HG03103 (cell line): ENCODE results near the gene APOL6.

Experiments
- ATAC-seq: cut with Tn5 transposase; IDR thresholded peaks from one replicate; pipeline ENCODE4 v1.9.1; 2021; ENCODE audit warnings: low read depth; ENCODE audit not compliant: unreplicated experiment

The APOL6 gene, protein sequence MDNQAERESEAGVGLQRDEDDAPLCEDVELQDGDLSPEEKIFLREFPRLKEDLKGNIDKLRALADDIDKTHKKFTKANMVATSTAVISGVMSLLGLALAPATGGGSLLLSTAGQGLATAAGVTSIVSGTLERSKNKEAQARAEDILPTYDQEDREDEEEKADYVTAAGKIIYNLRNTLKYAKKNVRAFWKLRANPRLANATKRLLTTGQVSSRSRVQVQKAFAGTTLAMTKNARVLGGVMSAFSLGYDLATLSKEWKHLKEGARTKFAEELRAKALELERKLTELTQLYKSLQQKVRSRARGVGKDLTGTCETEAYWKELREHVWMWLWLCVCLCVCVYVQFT

DNA sequence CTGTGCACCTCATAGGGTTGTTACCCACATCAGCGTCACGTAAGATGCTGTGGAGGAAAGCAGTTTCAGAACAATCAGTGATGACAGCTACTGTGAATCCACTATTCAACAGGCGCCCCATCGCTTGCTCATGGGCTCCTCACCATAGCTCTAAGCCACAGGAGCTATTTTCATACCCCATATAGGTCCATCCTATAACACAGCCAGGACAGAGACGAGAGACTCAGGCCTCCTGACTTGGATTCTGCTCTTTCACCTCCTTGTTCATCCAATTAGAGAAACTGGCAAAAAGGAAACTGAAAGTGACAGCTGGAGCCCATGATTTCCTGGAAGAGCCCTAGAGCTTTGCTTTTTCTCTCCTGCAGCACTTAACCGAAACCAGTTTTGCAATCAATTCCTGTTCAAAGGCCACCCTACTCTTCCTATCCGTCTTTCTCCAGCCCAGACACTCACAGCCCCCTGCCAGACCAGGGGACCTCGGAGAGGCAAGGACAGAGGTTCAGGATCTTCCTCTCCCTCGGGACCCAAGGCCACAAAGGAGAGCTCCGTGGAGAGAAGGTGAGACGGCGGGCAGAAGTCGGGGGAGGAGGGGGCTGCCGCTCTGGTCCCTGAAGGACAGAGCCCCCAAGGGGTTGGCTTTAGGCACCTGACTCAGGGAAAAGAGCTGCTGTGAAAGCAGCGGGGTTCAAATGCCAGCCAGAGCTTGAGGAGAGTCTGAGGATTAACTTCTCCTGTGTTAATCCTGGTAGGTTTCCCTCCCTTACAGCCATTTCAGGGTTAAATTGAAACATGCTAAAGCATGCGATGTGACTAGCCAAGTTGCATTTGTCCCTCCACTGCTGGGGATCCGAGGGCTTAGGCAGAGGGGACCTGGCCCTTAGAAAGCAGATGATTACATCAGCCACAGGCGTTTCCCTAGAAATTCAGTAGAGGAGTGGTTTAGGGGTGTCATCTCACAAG, at the start of gene APOL6:
APOL6 (plus strand) TSS at position 381 of the 960 bp plus-strand sequence. CDS start 7,980 bp downstream, outside the sequence.
- peak; percentile 49 for ATAC-seq

GRCh38 chr22:35599364-35599763, 48.9 kb upstream of the APOL6 start:
- ATAC-seq = no peak

DNA sequence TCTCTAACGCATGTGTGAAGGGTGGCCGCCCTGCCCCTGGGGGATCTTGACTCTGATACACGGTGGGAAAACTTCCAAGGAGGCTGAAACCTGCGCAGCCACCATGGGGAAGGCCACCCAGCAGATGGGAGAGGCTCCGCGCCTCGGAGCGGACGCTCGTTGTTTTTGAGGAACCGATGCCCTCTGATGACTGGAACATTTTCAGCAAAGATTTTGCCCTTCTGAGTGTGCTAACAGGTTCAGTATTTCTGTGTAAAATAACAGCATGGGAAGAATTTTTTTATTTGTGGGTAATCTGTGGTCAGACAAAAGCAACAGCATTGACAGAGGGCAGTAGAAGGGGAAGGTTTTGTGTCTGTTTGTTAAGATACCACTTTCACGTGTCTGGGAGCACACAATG, 47.8 kb upstream of the APOL6 start:
- ATAC-seq = no peak

DNA sequence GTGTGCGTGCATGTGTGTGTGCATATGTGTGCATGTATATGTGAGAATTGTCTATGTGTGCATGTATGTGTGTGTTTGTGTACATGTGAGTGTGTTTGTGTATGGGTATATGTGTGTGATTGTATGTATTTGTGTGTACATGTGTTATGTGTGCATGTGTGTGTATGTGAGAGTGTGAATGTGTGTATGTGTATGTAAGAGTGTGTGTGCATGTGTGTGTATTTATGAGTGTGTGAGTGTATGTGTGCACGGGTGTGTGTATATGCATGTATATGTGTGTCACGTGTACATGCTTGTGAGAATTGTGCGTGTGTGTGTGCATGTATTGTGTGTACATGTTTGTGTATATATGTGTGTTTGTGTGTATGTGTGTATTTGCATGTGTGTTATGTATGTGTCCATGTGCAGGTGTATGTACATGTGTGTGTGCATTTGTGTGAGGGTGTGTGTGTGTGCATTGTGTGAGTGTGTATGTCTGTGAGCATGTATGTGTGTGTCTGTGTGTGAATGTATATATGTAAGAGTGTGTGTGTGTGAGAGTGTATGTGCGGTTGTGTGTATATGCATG, 47.1 kb upstream of the APOL6 start:
- no peak for ATAC-seq

DNA sequence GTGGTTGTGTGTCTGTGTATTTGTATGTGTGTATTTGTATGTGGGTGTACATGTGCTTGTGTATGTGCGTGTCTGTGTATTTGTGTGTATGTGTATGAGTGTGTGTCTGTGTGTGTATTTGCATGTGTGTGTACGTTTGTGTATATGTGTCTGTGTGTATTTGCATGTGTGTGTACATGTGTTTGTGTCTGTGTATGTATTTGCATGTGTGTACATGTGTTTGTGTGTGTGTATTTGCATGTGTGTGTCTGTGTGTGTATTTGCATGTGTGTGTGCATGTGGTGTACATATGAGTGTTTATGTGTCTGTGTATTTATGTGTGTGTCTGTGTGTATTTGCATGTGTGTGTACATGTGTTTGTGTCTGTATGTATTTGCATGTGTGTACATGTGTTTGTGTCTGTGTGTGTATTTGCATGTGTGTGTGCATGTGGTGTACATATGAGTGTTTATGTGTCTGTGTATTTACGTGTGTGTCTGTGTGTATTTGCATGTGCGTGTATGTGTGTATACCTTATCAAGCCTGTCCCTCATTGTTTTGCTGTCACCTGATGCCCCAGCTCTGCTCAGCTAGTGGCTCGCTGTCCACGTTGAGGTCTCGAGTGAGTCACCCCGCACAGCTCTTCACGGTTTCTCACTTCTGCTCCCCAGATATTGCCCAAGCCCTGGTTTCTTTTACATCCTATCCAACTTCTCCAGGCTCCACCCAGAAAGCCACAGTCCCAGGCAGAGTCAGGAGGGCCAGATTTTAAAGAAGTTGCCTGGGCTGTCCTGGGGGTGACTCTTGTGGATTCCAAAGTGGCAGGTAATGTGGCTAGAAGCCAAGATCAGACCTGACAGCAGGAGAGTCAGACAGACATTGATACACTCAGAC, 46.3 kb upstream of the APOL6 start:
- no peak for ATAC-seq

DNA sequence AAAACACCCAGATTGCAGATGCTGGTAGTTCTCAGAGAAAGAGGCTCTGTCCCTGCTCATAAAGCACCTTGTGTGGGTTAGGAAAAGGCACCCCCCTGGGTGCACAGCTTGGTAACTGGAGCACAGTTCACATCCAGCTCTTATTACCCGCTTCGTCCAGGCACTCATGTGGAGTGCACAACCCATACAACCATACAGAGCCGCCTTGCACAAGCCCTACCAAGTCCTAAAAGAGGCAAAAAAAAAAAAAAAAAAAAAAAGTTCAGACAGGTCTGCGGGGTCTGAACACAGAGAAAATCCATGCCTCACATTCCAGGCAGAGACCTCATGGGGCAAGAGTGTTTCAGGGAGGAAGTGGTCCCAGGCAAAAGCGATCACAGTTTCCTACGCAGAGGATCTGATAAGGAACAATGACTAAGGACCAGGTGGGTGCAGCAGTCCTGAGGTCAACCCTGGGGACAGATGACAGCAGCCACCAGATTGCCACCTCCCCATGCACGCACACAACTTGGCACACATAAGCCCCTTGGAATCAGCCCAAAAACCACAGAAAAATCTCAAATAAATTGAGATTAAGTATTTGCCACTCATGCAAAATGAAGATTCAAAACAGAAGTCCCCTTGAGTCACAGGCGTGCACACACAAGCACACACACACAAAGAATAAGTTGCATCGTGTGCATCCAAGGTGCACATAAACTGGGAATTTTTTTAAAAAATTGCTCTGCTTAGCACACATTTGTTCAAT, 43.5 kb upstream of the APOL6 start:
- no peak for ATAC-seq

GRCh38 chr22:35605369-35605680, 42.9 kb upstream of the APOL6 start:
- no peak for ATAC-seq

- no peak for ATAC-seq
Measured at GRCh38 chr22:35605851-35606481, 42.3 kb upstream of the APOL6 start.

DNA sequence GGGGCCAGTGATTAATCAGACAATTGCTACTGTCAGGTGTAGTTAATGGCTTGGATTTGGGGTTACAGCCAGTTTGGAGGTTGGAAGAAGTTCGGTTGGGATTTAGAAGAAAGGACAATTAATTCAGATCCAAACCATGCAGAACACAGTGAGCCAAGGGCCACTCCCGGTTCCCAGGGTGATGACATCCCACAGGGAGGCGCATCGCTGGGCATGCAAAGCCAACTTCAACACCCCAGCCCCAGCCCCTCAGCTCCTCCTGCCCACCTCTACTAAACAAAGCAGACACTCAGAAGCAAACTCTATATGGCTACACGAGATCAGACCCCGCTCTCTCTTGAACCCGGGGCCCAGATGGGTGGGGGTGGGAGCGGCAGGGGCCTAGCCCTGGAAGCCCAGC, 41.3 kb upstream of the APOL6 start:
- no peak for ATAC-seq

DNA sequence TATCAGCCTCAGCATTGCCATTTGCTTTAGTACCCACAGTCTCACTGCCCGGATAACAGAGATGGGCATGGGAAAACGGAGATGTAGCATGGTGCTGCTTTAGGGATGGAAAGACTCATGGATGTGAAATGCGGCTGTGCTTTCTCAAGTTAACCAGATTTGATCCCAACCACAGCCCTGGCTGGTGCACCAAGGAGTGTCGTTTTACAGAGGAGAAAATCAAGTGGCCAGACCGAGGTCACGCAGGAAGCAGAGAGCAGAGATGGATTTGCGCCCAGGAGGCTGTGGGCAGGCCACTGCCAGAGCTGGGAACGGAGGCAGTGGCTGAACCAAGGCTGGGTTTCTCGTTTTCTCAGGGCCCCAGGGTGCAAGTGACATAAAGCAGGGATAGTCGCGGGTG, 40.2 kb upstream of the APOL6 start:
- ATAC-seq = no peak

GRCh38 chr22:35609261-35609660, 39.0 kb upstream of the APOL6 start:
- no peak for ATAC-seq

DNA sequence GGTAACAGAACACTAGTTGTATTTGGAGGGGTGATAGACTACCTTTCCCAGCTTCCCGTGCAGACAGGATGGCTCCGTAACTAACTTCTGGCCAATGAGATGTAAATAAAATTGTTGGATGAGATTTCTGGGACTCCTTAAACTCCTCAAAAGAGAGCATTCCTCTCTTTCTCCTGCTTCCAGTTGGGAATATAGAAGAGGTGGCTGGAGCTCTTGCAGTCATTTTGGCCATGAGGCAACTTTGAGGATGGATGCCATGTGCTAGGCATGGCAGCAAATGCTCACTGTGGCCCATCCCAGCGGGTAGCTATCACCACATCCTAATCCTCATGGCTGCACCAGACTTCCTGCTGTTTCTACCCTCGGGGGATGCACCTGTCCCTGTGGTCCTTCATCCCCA, 38.5 kb upstream of the APOL6 start:
- ATAC-seq = no peak

DNA sequence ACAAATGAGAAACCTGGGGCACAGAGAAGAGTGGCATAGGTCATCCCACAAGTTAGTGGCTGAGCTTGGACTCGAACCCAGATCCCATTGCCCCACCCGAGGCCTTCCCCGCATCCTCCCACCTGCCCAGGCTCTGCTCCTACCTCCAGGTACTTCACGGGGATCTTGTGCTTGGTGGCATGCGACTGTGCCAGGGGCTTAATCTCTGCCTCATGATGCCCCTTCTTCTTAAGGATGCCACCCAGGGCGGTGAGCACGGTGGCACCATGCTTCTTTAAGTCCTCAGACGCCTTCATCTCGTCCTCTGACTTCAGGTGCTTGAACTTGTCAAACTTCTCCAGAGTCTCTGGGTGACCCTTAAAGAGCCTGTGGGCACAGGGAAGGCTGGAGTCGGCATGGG, 37.5 kb upstream of the APOL6 start:
- ATAC-seq = no peak

GRCh38 chr22:35611200-35611890, 36.9 kb upstream of the APOL6 start:
- no peak for ATAC-seq

DNA sequence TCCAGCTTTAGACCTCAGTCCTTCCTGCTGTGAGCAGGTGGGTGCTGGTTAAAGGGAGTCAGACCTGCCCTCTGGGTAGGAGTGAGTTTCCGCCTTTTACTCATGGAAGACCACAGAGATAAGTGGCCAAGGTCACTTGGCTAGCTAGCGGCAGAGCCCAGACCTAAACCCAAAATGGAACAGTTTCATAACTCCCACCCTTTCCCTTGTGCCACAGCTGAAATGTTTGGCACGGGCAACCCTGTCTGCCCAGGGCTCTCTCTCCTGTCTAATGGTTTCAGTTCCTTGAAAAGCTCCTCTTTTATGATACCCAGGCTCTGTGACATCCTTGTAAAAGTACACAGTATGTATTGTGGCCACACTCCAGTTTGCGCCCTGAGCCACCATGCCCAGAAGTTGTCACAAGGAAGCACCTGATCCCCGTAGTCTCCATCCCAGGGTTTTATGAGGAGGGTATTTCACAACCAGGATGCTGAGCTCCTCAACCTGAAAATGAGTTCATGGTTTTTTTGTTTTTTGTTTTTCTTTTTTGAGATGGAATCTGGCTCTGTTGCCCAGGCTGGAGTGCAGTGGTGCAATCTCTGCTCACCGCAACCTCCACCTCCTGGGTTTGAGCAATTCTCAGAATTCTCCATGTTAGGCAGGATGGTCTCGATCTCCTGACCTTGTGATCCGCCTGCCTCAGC, 36.2 kb upstream of the APOL6 start:
- ATAC-seq = no peak

GRCh38 chr22:35612903-35613302, 35.3 kb upstream of the APOL6 start:
- no peak for ATAC-seq

DNA sequence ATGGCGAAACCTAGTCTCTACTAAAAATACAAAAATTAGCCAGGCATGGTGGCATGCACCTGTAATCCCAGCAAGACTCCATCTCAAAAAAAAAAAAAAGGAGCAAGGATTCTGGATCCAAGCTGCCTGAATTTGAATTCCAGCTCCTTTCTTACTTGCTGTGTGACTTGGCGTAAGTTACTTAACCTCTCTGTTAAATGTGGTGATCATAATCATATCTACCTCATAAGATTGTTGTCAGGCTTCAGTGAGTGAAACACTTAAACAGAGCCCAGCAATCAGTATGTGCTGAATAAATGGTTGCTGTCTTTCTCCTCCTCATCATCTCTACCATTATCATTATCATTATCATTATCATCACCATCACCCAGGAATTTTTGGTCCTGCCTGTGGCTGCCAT, 33.8 kb upstream of the APOL6 start:
- no peak for ATAC-seq

GRCh38 chr22:35615156-35615555, 33.1 kb upstream of the APOL6 start:
- no peak for ATAC-seq
